ENCODE results near the gene NBPF1.
"Not testable (repeated sequence)": the region's sequence is repeated elsewhere in the genome, so short reads cannot be mapped to it uniquely, and the experiment has no call there.

DNA sequence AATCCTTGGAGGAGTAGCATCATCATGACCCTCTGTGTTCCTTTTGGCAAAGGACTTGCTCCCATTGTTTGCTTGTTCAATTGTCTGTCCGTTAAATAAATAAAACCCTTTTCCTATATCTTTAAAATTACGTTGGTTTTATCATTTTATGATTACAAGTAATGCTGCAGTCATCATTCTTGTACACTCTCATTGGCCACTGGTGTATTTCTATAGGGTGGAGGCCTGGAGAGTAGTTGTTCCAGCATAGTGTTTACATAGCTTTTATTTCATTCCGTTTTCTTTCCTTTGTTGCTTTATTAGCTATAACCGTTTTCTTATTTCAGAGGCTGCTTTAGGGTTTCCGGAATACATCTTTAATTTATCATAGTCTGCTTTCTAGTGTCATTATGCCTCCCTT lies 91.7 kb downstream of the NBPF1 start:
- TF ChIP-seq, protein P1, sequence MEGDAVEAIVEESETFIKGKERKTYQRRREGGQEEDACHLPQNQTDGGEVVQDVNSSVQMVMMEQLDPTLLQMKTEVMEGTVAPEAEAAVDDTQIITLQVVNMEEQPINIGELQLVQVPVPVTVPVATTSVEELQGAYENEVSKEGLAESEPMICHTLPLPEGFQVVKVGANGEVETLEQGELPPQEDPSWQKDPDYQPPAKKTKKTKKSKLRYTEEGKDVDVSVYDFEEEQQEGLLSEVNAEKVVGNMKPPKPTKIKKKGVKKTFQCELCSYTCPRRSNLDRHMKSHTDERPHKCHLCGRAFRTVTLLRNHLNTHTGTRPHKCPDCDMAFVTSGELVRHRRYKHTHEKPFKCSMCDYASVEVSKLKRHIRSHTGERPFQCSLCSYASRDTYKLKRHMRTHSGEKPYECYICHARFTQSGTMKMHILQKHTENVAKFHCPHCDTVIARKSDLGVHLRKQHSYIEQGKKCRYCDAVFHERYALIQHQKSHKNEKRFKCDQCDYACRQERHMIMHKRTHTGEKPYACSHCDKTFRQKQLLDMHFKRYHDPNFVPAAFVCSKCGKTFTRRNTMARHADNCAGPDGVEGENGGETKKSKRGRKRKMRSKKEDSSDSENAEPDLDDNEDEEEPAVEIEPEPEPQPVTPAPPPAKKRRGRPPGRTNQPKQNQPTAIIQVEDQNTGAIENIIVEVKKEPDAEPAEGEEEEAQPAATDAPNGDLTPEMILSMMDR (conservative IDR thresholded peaks at IDR 0.05 in 1 of 2, IDR thresholded peaks at IDR 0.05 in 1 of 2; ENCODE audit: extremely low read depth in 1 of 2, insufficient read depth in 1 of 2, low read depth in 1 of 2, low read length in 2 of 2), result not testable (repeated sequence)
- not testable (repeated sequence) for TF ChIP-seq EZH2 (IDR thresholded peaks at IDR 0.05; ENCODE audit: borderline replicate concordance, low read length)

Data from mammary epithelial cell (primary cell).